Fibroblast of the aortic adventitia (primary cell): Measurements from ENCODE around the gene CFAP69. TPM values are rescaled to one million over a fixed set of nuclear protein-coding genes. Genes with fewer than 3 reads are reported as not detected.
A peak's percentile ranks its signal among the peaks of the same experiment; 100 is the strongest.

ENCODE experiments used
- DNase-seq: peaks from one replicate; pipeline ENCODE4 v3.0.0-alpha.2; 2010; ENCODE audit warnings: low read depth
- H3K4me3 ChIP-seq: 2 replicates; pipeline ENCODE4 v1.5.1; 2011; ENCODE audit warnings: low read depth, mild to moderate bottlenecking, control low read depth, low read length, moderate library complexity
- CTCF ChIP-seq: IDR thresholded peaks from 2 replicates; pipeline ENCODE4 v1.5.1; 2011; ENCODE audit warnings: mild to moderate bottlenecking, low read length, control low read depth, inconsistent platforms; ENCODE audit not compliant: insufficient read depth
- total RNA-seq: library from RNA; depleted of rRNA; stranded (reverse); fragments of >200 nt; gene quantifications from 2 replicates; pipeline ENCODE4 v1.2.3, GENCODE V29; 2012; ENCODE audit warnings: low replicate concordance

The CFAP69 gene
- total RNA-seq, 1 donor, result 3.2 TPM

- TF ChIP-seq CTCF, result no peak
- H3K4me3 ChIP-seq, result no peak overlapping the region
- DNase-seq, result no peak
Observed at GRCh38 chr7:90239050-90239449, 5.9 kb upstream of the CFAP69 start.

DNA sequence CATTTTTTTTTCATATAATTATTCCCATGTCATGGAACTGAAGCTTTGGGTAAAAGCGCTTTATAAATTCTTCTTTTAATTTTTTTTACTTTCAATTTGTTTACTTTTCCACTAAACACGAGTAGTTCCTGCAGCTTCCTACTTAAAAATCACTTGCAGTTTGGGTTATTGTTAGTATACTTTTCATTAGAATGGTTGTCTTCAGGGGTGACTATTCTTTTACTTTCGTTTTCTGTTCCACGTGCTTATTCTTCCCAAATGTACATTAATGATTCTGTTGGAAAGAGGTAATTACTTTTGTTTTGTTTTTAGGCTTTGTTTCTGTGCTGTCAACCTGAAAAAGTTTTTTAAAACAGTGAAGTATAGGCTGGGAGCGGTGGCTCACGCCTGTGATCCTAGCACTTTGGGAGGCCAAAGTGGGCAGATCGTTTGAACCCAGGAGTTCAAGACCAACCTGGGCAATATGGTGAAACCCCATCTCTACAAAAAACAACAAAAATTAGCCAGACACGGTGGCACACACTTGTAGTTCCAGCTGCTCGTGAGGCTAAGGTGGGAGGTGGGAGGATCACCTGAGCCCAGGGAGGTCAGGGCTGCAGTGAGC, 5.2 kb upstream of the CFAP69 start:
- no peak for DNase-seq
- TF ChIP-seq CTCF, result no peak
- H3K4me3 ChIP-seq, result no peak overlapping the region

GRCh38 chr7:90242369-90243168, 2.4 kb upstream of the CFAP69 start:
- DNase-seq, result no peak
- TF ChIP-seq CTCF, result no peak
- H3K4me3 ChIP-seq, result no peak overlapping the region

DNA sequence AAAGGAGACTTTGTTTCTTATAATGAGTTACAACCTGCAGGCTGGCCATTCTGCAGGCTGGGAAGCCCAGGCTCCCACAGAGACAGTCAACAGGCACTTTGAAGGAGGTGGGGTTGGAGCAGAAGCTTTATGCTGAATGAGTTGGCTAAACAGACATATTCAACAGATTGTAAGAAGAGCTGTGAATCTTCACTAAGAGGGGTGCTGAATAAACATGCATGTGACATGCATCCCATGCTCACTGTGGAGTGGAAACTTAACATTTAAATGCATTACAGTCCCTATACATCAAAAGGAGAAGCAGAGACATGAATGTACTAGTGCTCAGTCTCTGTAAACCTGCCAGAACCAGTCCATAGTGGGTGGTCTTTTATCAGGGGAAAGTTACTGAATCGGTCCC, 1.4 kb upstream of the CFAP69 start:
- DNase-seq, result no peak
- TF ChIP-seq CTCF, result no peak
- H3K4me3 ChIP-seq, result no peak overlapping the region

DNA sequence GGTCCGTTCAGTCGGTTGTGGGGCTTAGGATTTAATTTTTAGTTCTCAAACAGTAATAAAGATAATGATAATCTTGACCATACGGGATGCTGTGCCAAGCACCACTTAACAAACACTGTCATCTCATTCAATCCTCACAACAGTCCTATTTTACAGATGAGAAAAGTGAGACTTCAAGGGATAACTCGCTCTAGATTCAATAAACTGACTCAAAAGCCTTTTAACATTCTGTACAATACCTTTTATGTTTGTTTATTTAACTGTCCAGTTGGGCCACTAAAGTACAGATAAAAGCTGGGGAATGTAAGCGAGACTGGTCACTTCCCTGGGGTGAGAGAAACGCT, 437 bp upstream of the CFAP69 start:
- DNase-seq, result no peak
- TF ChIP-seq CTCF, result no peak
- H3K4me3 ChIP-seq, result peak overlapping the region; percentile 90

- peak; percentile 71 for DNase-seq
- TF ChIP-seq CTCF, result no peak
- peak overlapping the region; percentile 90 for H3K4me3 ChIP-seq
Observed at GRCh38 chr7:90246171-90246570, 1.2 kb downstream of the CFAP69 start.
